Glutamatergic neuron (in vitro differentiated cells): ENCODE data around the gene ARHGAP23. TPM values are rescaled to one million over a fixed set of nuclear protein-coding genes. Genes with fewer than 3 reads are reported as not detected.
"Not testable (repeated sequence)": the region's sequence is repeated elsewhere in the genome, so short reads cannot be mapped to it uniquely, and the experiment has no call there.

Source experiments
- DNase-seq: peaks from one replicate; pipeline ENCODE4 v3.0.0; 2022
- H3K27ac Mint-ChIP-seq: one replicate; pipeline ENCODE4 v1.8.0; 2020; ENCODE audit warnings: mild to moderate bottlenecking, mixed read lengths, inconsistent platforms; ENCODE audit not compliant: unreplicated experiment
- H3K27me3 Mint-ChIP-seq: one replicate; pipeline ENCODE4 v1.8.0; 2020; ENCODE audit warnings: mild to moderate bottlenecking, moderate library complexity, mixed read lengths, inconsistent platforms; ENCODE audit not compliant: unreplicated experiment
- H3K36me3 Mint-ChIP-seq: one replicate; pipeline ENCODE4 v1.8.0; 2020; ENCODE audit warnings: mild to moderate bottlenecking, mixed read lengths, inconsistent platforms; ENCODE audit not compliant: unreplicated experiment
- H3K4me1 Mint-ChIP-seq: one replicate; pipeline ENCODE4 v1.8.0; 2020; ENCODE audit warnings: mild to moderate bottlenecking, low read depth, mixed read lengths, inconsistent platforms; ENCODE audit not compliant: unreplicated experiment
- H3K4me3 Mint-ChIP-seq: one replicate; pipeline ENCODE4 v1.8.0; 2020; ENCODE audit warnings: mild to moderate bottlenecking, mixed read lengths, inconsistent platforms; ENCODE audit not compliant: unreplicated experiment
- H3K9me3 Mint-ChIP-seq: one replicate; pipeline ENCODE4 v1.8.0; 2020; ENCODE audit warnings: mild to moderate bottlenecking, moderate library complexity, mixed read lengths, inconsistent platforms; ENCODE audit not compliant: unreplicated experiment
- total RNA-seq: library from RNA; stranded (reverse); fragmentation: NEBNext Ultra II Directional; extraction: Animal tissue kit (Norgen Biotek cat#: 25700); gene quantifications from one replicate; pipeline ENCODE4 v1.2.1, GENCODE V29; 2021; ENCODE audit not compliant: unreplicated experiment
- TF ChIP-seq, protein P1 (sequence below): fragments of 200-600 bp; sonication (generic); IDR thresholded peaks from one replicate; pipeline ENCODE4 v1.5.0; 2021; ENCODE audit not compliant: partially characterized antibody, unreplicated experiment

Gene ARHGAP23
- total RNA-seq, 1 donor from 2014 or later: 23.6 TPM

GRCh38 chr17:38467491-38467890 is 39.2 kb downstream of the ARHGAP23 start:
- TF ChIP-seq, protein P1, sequence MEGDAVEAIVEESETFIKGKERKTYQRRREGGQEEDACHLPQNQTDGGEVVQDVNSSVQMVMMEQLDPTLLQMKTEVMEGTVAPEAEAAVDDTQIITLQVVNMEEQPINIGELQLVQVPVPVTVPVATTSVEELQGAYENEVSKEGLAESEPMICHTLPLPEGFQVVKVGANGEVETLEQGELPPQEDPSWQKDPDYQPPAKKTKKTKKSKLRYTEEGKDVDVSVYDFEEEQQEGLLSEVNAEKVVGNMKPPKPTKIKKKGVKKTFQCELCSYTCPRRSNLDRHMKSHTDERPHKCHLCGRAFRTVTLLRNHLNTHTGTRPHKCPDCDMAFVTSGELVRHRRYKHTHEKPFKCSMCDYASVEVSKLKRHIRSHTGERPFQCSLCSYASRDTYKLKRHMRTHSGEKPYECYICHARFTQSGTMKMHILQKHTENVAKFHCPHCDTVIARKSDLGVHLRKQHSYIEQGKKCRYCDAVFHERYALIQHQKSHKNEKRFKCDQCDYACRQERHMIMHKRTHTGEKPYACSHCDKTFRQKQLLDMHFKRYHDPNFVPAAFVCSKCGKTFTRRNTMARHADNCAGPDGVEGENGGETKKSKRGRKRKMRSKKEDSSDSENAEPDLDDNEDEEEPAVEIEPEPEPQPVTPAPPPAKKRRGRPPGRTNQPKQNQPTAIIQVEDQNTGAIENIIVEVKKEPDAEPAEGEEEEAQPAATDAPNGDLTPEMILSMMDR: no peak
- Mint-ChIP-seq H3K4me1 (peaks cover 19% of the 10 kb centered on the region), H3K27me3 (peaks cover 19% of the 10 kb centered on the region), H3K36me3 (peaks cover 8% of the 10 kb centered on the region), H3K27ac (peak overlapping the region; percentile 14), H3K9me3 (peaks cover 15% of the 10 kb centered on the region), H3K4me3 (peak overlapping the region; percentile 27)
- no peak for DNase-seq

DNA sequence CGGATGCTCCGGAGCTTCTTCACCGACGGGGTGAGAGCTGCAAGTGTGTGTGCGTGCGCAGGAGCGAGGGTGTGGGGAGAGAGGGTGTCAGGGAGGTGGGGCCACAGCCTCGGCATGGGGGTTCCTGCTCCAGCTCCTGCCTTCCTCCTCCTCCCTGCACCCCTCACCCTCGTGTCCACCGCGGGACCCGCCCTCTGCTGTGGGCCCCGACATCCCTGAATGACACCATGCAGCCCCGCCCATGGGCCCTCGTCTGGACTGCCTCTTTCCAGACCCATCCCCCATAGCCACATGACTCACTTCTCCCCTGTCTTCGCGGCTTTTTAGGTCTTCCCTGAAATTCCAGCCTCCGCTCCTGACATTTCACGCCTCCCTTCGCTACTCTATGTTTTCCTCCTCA is 41.6 kb downstream of the ARHGAP23 start:
- peaks cover 11% of the 10 kb centered on the region for H3K4me1 Mint-ChIP-seq
- peaks cover 8% of the 10 kb centered on the region for H3K36me3 Mint-ChIP-seq
- no peak overlapping the region for H3K4me3 Mint-ChIP-seq

DNA sequence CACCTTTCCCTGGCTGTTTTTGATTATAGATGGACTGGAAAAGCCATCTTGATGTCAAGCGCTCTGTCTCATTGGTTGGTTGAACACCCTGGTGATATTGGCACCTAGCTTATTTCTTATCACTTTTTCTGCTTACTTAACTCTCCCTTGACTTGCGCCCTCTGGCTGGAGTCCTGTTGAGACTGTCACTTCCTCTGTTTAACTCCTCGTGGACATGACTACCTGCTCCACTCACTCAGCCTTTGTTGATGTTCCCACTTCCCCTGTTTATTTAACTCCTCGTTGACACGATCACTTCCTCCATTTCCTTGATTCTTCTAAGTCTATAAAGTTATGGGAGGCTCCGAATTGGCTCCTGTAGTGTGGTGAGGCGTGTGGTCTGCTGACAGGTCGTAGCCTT is 43.0 kb downstream of the ARHGAP23 start:
- DNase-seq, H3K36me3 Mint-ChIP-seq, H3K27ac Mint-ChIP-seq, H3K9me3 Mint-ChIP-seq: not testable (repeated sequence)
- Mint-ChIP-seq H3K4me1 (peaks cover 18% of the 10 kb centered on the region), H3K4me3 (peak overlapping the region; percentile 45), H3K27me3 (peaks cover 13% of the 10 kb centered on the region)

More for the DNA sequence above, 41.6 kb downstream of the ARHGAP23 start:
- no peak overlapping the region for H3K27ac Mint-ChIP-seq
- TF ChIP-seq, protein P1: no peak
- peaks cover 13% of the 10 kb centered on the region for H3K27me3 Mint-ChIP-seq
- peaks cover 10% of the 10 kb centered on the region for H3K9me3 Mint-ChIP-seq
- DNase-seq: no peak

DNA sequence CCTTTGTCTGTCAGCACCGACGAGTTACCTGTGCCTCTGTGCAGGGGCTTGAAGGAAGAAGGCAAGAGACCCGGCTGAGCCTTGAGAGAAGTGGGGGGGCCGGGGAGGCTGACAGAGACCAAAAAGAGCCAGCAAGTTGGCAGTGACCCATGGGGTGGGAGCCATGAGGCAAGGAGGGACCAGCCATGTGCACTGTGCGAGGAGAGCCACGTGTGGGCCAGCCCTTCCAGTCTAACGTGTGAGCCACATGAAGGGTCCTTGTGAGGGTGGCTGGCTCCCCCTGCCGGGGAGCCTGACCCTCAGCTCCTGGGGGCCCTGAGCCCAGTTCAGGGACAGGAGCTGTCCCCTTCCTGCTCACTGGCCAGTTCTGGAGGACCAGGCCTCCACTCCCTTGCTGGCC is 46.4 kb downstream of the ARHGAP23 start:
- H3K36me3 Mint-ChIP-seq, H3K27ac Mint-ChIP-seq, H3K27me3 Mint-ChIP-seq, H3K4me3 Mint-ChIP-seq, H3K9me3 Mint-ChIP-seq, DNase-seq: not testable (repeated sequence)
- H3K4me1 Mint-ChIP-seq: peaks cover 12% of the 10 kb centered on the region

GRCh38 chr17:38476549-38476948 is 48.3 kb downstream of the ARHGAP23 start:
- H3K27ac Mint-ChIP-seq: no peak overlapping the region

GRCh38 chr17:38477417-38477816 is 49.2 kb downstream of the ARHGAP23 start:
- H3K4me3 Mint-ChIP-seq, H3K27me3 Mint-ChIP-seq, H3K27ac Mint-ChIP-seq, H3K9me3 Mint-ChIP-seq, DNase-seq, H3K36me3 Mint-ChIP-seq: not testable (repeated sequence)
- H3K4me1 Mint-ChIP-seq: peaks cover 12% of the 10 kb centered on the region

More at GRCh38 chr17:38476549-38476948, 48.3 kb downstream of the ARHGAP23 start:
- DNase-seq: no peak
- TF ChIP-seq, protein P1: no peak
- H3K36me3 Mint-ChIP-seq: no peaks in the 10 kb centered on the region
- no peak overlapping the region for H3K4me3 Mint-ChIP-seq
- peaks cover 3% of the 10 kb centered on the region for H3K9me3 Mint-ChIP-seq
- H3K27me3 Mint-ChIP-seq: peaks cover 3% of the 10 kb centered on the region
- H3K4me1 Mint-ChIP-seq: peaks cover 12% of the 10 kb centered on the region

GRCh38 chr17:38477951-38478350 is 49.7 kb downstream of the ARHGAP23 start:
- H3K36me3 Mint-ChIP-seq, H3K27me3 Mint-ChIP-seq, H3K9me3 Mint-ChIP-seq, DNase-seq, H3K27ac Mint-ChIP-seq, H3K4me3 Mint-ChIP-seq: not testable (repeated sequence)
- peaks cover 12% of the 10 kb centered on the region for H3K4me1 Mint-ChIP-seq

DNA sequence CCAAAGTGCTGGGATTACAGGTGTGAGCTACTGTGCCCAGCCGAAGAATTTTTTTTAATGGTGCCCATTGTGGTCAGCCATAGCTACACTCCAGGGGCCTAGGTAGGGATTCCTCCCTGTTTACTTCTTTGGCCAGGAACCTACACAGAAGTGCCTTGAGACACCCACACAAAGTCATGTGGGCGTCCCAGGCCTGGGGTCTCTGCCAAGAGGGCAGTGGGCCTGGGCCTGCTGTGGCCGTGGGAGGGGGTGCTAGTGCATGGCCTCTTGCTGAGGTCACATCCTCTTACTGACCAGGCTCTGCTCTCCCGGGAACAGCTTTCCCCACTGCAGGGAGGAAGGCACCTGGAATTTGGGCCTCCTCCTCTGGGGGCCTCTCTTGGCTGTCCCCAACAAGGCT is 50.4 kb downstream of the ARHGAP23 start:
- H3K4me1 Mint-ChIP-seq: peaks cover 15% of the 10 kb centered on the region
- not testable (repeated sequence) for H3K4me3 Mint-ChIP-seq, H3K36me3 Mint-ChIP-seq, H3K9me3 Mint-ChIP-seq, H3K27ac Mint-ChIP-seq, DNase-seq, H3K27me3 Mint-ChIP-seq

DNA sequence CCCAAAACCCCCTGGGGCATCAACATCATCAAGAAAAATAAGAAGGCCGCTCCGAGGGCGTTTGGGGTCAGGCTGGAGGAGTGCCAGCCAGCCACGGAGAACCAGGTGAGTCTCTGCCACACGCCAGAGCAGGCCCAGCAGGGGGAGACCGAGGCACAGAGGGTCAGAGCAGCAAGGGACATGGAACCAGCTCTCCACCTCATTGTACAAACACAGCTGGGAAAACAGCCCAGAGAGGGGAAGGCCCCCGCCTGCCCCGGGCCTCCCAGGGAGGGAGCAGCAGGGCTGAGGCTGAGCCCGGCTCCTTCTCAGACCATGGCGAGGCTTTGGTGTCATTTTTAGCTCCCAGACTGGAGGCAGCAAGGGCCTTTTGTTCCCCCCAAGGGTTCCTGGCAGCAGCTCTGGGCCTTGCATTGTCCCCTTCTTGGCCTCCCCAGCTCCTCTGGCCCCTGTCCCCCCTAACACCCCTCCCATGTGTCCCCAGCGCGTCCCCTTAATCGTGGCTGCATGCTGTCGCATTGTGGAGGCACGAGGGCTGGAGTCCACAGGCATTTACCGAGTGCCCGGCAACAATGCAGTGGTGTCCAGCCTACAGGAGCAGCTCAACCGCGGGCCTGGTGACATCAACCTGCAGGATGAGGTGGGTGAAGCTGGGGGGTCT is 53.9 kb downstream of the ARHGAP23 start:
- H3K27ac Mint-ChIP-seq, DNase-seq, H3K36me3 Mint-ChIP-seq, H3K4me3 Mint-ChIP-seq, H3K9me3 Mint-ChIP-seq: not testable (repeated sequence)
- peaks cover 12% of the 10 kb centered on the region for H3K4me1 Mint-ChIP-seq
- H3K27me3 Mint-ChIP-seq: peaks cover 11% of the 10 kb centered on the region

- H3K4me3 Mint-ChIP-seq, DNase-seq, H3K9me3 Mint-ChIP-seq, H3K27ac Mint-ChIP-seq, H3K36me3 Mint-ChIP-seq: not testable (repeated sequence)
- Mint-ChIP-seq H3K4me1 (peaks cover 12% of the 10 kb centered on the region), H3K27me3 (peaks cover 11% of the 10 kb centered on the region)
Observed at GRCh38 chr17:38482700-38483043, 54.4 kb downstream of the ARHGAP23 start.
